ENCODE data around the gene ALPP.
A peak's percentile ranks its signal among the peaks of the same experiment; 100 is the strongest.
"Not testable (repeated sequence)": the region's sequence is repeated elsewhere in the genome, so short reads cannot be mapped to it uniquely, and the experiment has no call there.

The ALPP gene

GRCh38 chr2:232381204-232382031, 2.9 kb downstream of the ALPP start:
- not testable (repeated sequence) for DNase-seq (ENCODE audit: low spot score)

GRCh38 chr2:232382331-232383225, 4.0 kb downstream of the ALPP start:
- DNase-seq (ENCODE audit: low spot score): no peak

- DNase-seq (ENCODE audit: low spot score): no peak
These were observed 5.9 kb downstream of the ALPP start for GRCh38 chr2:232384466-232384865.

GRCh38 chr2:232385058-232385457, 6.5 kb downstream of the ALPP start:
- not testable (repeated sequence) for DNase-seq (ENCODE audit: low spot score)

- DNase-seq (ENCODE audit: low spot score): no peak
These were observed 7.3 kb downstream of the ALPP start for GRCh38 chr2:232385660-232386489.

- no peak for DNase-seq (ENCODE audit: low spot score)
These were observed 7.9 kb downstream of the ALPP start for GRCh38 chr2:232386490-232386739.

GRCh38 chr2:232386740-232387450, 8.3 kb downstream of the ALPP start:
- peak; percentile 23 for DNase-seq (ENCODE audit: low spot score)

GRCh38 chr2:232387451-232388171, 9.1 kb downstream of the ALPP start:
- DNase-seq (ENCODE audit: low spot score): peak; percentile 46

GRCh38 chr2:232388324-232388891, 9.9 kb downstream of the ALPP start:
- DNase-seq (ENCODE audit: low spot score): peak; percentile 36

- no peak for DNase-seq (ENCODE audit: low spot score)
These were observed 10.8 kb downstream of the ALPP start for GRCh38 chr2:232389327-232389726.

- DNase-seq (ENCODE audit: low spot score): no peak
These were observed 12.1 kb downstream of the ALPP start for GRCh38 chr2:232390661-232391060.

- DNase-seq (ENCODE audit: low spot score): no peak
These were observed 15.0 kb downstream of the ALPP start for GRCh38 chr2:232393556-232393955.

GRCh38 chr2:232394431-232394830, 15.9 kb downstream of the ALPP start:
- not testable (repeated sequence) for DNase-seq (ENCODE audit: low spot score)

- DNase-seq (ENCODE audit: low spot score): no peak
These were observed 17.0 kb downstream of the ALPP start for GRCh38 chr2:232395586-232395985.

GRCh38 chr2:232396683-232397082, 18.1 kb downstream of the ALPP start:
- DNase-seq (ENCODE audit: low spot score): no peak

- no peak for DNase-seq (ENCODE audit: low spot score)
These were observed 19.9 kb downstream of the ALPP start for GRCh38 chr2:232398293-232399034.

GRCh38 chr2:232400256-232401015, 21.9 kb downstream of the ALPP start:
- no peak for DNase-seq (ENCODE audit: low spot score)

GRCh38 chr2:232402518-232402917, 24.0 kb downstream of the ALPP start:
- no peak for DNase-seq (ENCODE audit: low spot score)

GRCh38 chr2:232405943-232406510, 27.5 kb downstream of the ALPP start:
- no peak for DNase-seq (ENCODE audit: low spot score)
